ENCODE measurements around the gene AGBL1. TPM values are rescaled to one million over a fixed set of nuclear protein-coding genes. Genes with fewer than 3 reads are reported as not detected.

The AGBL1 gene
- total RNA-seq, 1 donor from 2014 or later = not detected

DNA sequence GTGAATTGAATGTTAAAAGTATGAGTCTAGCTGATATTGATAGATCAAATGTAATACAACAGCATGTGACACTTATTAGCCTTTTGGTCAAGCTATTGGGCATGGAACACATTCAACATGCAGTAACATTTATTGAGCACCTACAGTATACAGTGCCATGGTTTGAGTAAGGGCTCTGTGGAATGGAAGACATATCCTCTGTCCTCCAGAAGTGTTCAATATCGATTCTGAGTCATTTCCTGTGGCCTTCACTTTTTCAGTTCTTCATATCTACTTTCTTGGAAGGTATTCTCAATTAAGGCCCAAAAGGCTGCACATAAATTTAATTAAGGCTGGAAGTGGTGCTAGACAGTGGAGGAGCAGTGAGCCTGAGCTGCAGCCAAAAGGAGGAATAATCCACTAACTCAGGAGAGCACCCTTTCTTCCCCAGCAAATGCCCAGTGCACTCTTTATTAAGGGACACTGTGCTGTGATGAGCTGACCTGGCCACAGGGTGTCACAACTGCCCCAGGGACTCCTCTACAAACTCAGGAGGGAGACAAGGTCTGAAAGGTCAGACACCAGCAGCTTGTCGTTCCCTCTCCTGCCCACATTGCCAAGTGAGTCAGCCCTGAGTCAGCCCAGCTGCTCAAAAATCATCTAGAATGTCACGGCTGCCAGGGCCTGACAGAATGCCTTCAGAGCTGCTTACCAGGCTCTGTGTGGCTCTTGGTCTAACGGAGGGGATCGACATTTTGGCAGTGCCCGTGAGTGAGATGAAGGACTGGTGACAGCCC is 544.8 kb downstream of the AGBL1 start:
- H3K4me2 ChIP-seq (ENCODE audit: low read length) = peak overlapping the region; percentile 80

DNA sequence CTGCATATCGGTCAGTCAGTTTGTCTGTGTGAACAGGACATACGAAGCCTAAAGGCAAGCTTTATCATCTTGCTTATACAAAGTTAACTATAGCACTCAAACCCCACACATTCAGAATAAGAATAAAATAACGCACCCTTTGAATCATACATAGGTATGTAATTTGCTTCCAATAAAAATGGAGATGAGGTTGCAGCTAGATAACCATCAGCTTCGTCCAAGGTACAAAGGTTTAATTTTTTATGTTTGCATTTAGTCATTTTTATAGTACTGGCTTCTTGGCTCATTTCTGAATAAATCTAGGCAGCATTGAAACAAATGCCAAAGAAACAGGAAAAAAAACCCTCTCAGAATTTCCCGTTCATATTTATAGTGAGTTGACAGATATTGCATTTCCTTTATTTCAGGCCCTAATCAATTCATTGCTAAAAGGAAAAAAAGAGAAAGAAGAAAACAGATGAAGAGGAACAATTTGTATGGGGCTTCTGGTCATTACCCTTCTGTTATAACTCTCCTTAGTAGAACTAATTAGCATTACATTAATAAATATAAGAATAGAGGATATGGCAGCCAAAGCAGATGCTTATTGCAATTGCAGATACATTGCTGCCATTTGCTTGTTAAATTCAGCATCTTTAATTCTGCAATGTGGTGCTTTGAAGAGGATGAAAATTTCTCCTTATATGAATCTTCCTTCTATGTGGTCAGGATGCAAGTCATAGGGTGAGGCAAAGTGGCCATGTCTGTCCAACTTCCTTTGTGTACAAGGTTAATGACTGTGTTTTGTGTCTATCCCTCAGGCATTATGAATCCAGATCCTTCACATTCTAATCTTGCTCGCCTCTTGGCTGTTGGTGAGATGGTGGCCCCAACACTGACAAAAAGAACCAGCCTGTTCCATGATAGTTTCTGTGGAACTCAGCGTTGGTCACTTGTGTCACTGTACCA is 550.0 kb downstream of the AGBL1 start:
- Histone ChIP-seq H3K4me2 (ENCODE audit: low read length) (no peak overlapping the region), H4K20me1 (ENCODE audit: insufficient read depth, low read length) (no peaks in the 10 kb centered on the region), H2AFZ (ENCODE audit: low read depth, low read length) (no peak overlapping the region), H3K4me3 (ENCODE audit: insufficient read depth, low read depth, low read length) (no peak overlapping the region), H3K9me3 (ENCODE audit: insufficient read depth, low read depth, low read length) (no peaks in the 10 kb centered on the region), H3K4me1 (ENCODE audit: insufficient read depth, low read length) (peaks cover 4% of the 10 kb centered on the region), H3K36me3 (ENCODE audit: insufficient read depth, low read length) (no peaks in the 10 kb centered on the region), H3K27ac (ENCODE audit: low read depth, low read length) (no peak overlapping the region), H3K27me3 (ENCODE audit: insufficient read depth, low read length) (no peaks in the 10 kb centered on the region), H3K79me2 (ENCODE audit: insufficient read depth, low read length) (no peaks in the 10 kb centered on the region), H3K9ac (ENCODE audit: low read length) (no peak overlapping the region)
- no peak for TF ChIP-seq EZH2 (IDR thresholded peaks at IDR 0.05; ENCODE audit: insufficient read depth, low read length)
- TF ChIP-seq, protein P1, sequence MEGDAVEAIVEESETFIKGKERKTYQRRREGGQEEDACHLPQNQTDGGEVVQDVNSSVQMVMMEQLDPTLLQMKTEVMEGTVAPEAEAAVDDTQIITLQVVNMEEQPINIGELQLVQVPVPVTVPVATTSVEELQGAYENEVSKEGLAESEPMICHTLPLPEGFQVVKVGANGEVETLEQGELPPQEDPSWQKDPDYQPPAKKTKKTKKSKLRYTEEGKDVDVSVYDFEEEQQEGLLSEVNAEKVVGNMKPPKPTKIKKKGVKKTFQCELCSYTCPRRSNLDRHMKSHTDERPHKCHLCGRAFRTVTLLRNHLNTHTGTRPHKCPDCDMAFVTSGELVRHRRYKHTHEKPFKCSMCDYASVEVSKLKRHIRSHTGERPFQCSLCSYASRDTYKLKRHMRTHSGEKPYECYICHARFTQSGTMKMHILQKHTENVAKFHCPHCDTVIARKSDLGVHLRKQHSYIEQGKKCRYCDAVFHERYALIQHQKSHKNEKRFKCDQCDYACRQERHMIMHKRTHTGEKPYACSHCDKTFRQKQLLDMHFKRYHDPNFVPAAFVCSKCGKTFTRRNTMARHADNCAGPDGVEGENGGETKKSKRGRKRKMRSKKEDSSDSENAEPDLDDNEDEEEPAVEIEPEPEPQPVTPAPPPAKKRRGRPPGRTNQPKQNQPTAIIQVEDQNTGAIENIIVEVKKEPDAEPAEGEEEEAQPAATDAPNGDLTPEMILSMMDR (IDR thresholded peaks at IDR 0.05; ENCODE audit: insufficient read depth, low read depth, low read length) = no peak
- peaks cover 5% of the 10 kb centered on the region for H3K9me3 Mint-ChIP-seq (ENCODE audit: unreplicated experiment)
- no peaks in the 10 kb centered on the region for H3K27me3 Mint-ChIP-seq (ENCODE audit: low read depth, unreplicated experiment)
- no peak overlapping the region for H3K4me3 Mint-ChIP-seq (ENCODE audit: unreplicated experiment)
- peaks cover 6% of the 10 kb centered on the region for H3K4me1 Mint-ChIP-seq (ENCODE audit: low read depth, unreplicated experiment)
- FAIRE-seq (no peak), DNase-seq (ENCODE audit: low read depth) (peak; percentile 9)
- no peaks in the 10 kb centered on the region for H3K36me3 Mint-ChIP-seq (ENCODE audit: low read depth, unreplicated experiment)
- H3K27ac Mint-ChIP-seq (ENCODE audit: unreplicated experiment) = no peak overlapping the region

More for the DNA sequence above, 544.8 kb downstream of the AGBL1 start:
- H3K27me3 Mint-ChIP-seq (ENCODE audit: low read depth, unreplicated experiment) = no peaks in the 10 kb centered on the region
- peak; percentile 90 for DNase-seq (ENCODE audit: low read depth)
- peak overlapping the region; percentile 57 for H2AFZ ChIP-seq (ENCODE audit: low read depth, low read length)
- no peaks in the 10 kb centered on the region for H3K36me3 Mint-ChIP-seq (ENCODE audit: low read depth, unreplicated experiment)
- TF ChIP-seq, protein P1 (IDR thresholded peaks at IDR 0.05; ENCODE audit: insufficient read depth, low read depth, low read length) = peak; percentile 67
- no peak for TF ChIP-seq EZH2 (IDR thresholded peaks at IDR 0.05; ENCODE audit: insufficient read depth, low read length)
- H3K9me3 Mint-ChIP-seq (ENCODE audit: unreplicated experiment) = peaks cover 2% of the 10 kb centered on the region
- peak overlapping the region; percentile 46 for H3K9ac ChIP-seq (ENCODE audit: low read length)
- H3K27ac ChIP-seq (ENCODE audit: low read depth, low read length) = peak overlapping the region; percentile 67
- H3K4me3 Mint-ChIP-seq (ENCODE audit: unreplicated experiment) = no peak overlapping the region
- no peaks in the 10 kb centered on the region for H3K27me3 ChIP-seq (ENCODE audit: insufficient read depth, low read length)
- peaks cover 26% of the 10 kb centered on the region for H3K4me1 Mint-ChIP-seq (ENCODE audit: low read depth, unreplicated experiment)
- H3K27ac Mint-ChIP-seq (ENCODE audit: unreplicated experiment) = no peak overlapping the region
- FAIRE-seq = peak; percentile 64
- H4K20me1 ChIP-seq (ENCODE audit: insufficient read depth, low read length) = no peaks in the 10 kb centered on the region
- H3K9me3 ChIP-seq (ENCODE audit: insufficient read depth, low read depth, low read length) = no peaks in the 10 kb centered on the region
- H3K4me3 ChIP-seq (ENCODE audit: insufficient read depth, low read depth, low read length) = no peak overlapping the region
- H3K79me2 ChIP-seq (ENCODE audit: insufficient read depth, low read length) = no peaks in the 10 kb centered on the region
- H3K36me3 ChIP-seq (ENCODE audit: insufficient read depth, low read length) = no peaks in the 10 kb centered on the region
- peaks cover 20% of the 10 kb centered on the region for H3K4me1 ChIP-seq (ENCODE audit: insufficient read depth, low read length)
